HPDE6-E6E7 (cell line): Measurements from ENCODE around the gene AQP1.

Experiments used
- DNase-seq: peaks from one replicate; pipeline ENCODE4 v3.0.0; 2011; ENCODE audit warnings: missing footprints; ENCODE audit errors: extremely low spot score

The AQP1 gene

GRCh38 chr7:30935569-30935877, 23.9 kb downstream of the AQP1 start:
- no peak for DNase-seq

GRCh38 chr7:30936650-30937245, 25.1 kb downstream of the AQP1 start:
- no peak for DNase-seq

- no peak for DNase-seq
Measured at GRCh38 chr7:30937416-30937815, 25.8 kb downstream of the AQP1 start.

GRCh38 chr7:30938435-30939316, 27.0 kb downstream of the AQP1 start:
- peak; percentile 61 for DNase-seq

GRCh38 chr7:30941582-30942323, 30.1 kb downstream of the AQP1 start:
- DNase-seq: no peak

GRCh38 chr7:30950197-30950596, 38.5 kb downstream of the AQP1 start:
- no peak for DNase-seq

- no peak for DNase-seq
Measured at GRCh38 chr7:30954914-30955313, 43.3 kb downstream of the AQP1 start.

- DNase-seq: no peak
Measured at GRCh38 chr7:30956704-30957103, 45.1 kb downstream of the AQP1 start.

GRCh38 chr7:30963842-30964241, 52.2 kb downstream of the AQP1 start, which contains the start of gene GHRHR:
Gene GHRHR (plus strand): TSS chr7:30963953. CDS start chr7:30964069, 116 bp downstream.
- DNase-seq: no peak

GRCh38 chr7:30965372-30965771, 53.7 kb downstream of the AQP1 start:
- DNase-seq: no peak

- DNase-seq: no peak
Measured at GRCh38 chr7:30965883-30966282, 54.2 kb downstream of the AQP1 start.

- no peak for DNase-seq
Measured at GRCh38 chr7:30968294-30968693, 56.6 kb downstream of the AQP1 start.

- DNase-seq: no peak
Measured at GRCh38 chr7:30968747-30969603, 57.3 kb downstream of the AQP1 start.

- no peak for DNase-seq
Measured at GRCh38 chr7:30969604-30969970, 57.9 kb downstream of the AQP1 start.

GRCh38 chr7:30970074-30970473, 58.4 kb downstream of the AQP1 start:
- no peak for DNase-seq

GRCh38 chr7:30970594-30971094, 59.0 kb downstream of the AQP1 start:
- DNase-seq: no peak

- no peak for DNase-seq
Measured at GRCh38 chr7:30971440-30971839, 59.8 kb downstream of the AQP1 start.

GRCh38 chr7:30971840-30972563, 60.3 kb downstream of the AQP1 start:
- DNase-seq: no peak

- DNase-seq: no peak
Measured at GRCh38 chr7:30973292-30973691, 61.6 kb downstream of the AQP1 start.

- DNase-seq: no peak
Measured at GRCh38 chr7:30973791-30974604, 62.3 kb downstream of the AQP1 start.
